ENCODE data around the gene ZMIZ2.
A peak's percentile ranks its signal among the peaks of the same experiment; 100 is the strongest.
"Not testable (repeated sequence)": the region's sequence is repeated elsewhere in the genome, so short reads cannot be mapped to it uniquely, and the experiment has no call there.

ZMIZ2 gene, protein sequence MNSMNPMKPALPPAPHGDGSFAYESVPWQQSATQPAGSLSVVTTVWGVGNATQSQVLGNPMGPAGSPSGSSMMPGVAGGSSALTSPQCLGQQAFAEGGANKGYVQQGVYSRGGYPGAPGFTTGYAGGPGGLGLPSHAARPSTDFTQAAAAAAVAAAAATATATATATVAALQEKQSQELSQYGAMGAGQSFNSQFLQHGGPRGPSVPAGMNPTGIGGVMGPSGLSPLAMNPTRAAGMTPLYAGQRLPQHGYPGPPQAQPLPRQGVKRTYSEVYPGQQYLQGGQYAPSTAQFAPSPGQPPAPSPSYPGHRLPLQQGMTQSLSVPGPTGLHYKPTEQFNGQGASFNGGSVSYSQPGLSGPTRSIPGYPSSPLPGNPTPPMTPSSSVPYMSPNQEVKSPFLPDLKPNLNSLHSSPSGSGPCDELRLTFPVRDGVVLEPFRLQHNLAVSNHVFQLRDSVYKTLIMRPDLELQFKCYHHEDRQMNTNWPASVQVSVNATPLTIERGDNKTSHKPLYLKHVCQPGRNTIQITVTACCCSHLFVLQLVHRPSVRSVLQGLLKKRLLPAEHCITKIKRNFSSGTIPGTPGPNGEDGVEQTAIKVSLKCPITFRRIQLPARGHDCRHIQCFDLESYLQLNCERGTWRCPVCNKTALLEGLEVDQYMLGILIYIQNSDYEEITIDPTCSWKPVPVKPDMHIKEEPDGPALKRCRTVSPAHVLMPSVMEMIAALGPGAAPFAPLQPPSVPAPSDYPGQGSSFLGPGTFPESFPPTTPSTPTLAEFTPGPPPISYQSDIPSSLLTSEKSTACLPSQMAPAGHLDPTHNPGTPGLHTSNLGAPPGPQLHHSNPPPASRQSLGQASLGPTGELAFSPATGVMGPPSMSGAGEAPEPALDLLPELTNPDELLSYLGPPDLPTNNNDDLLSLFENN

GRCh38 chr7:44748045-44748947 is at the start of gene ZMIZ2:
ZMIZ2 (plus strand) TSS chr7:44748847; CDS start chr7:44756250, 7,403 bp downstream.
- peak; percentile 88 for DNase-seq

GRCh38 chr7:44699598-44699997 is 49.0 kb upstream of the ZMIZ2 start:
- not testable (repeated sequence) for DNase-seq

DNA sequence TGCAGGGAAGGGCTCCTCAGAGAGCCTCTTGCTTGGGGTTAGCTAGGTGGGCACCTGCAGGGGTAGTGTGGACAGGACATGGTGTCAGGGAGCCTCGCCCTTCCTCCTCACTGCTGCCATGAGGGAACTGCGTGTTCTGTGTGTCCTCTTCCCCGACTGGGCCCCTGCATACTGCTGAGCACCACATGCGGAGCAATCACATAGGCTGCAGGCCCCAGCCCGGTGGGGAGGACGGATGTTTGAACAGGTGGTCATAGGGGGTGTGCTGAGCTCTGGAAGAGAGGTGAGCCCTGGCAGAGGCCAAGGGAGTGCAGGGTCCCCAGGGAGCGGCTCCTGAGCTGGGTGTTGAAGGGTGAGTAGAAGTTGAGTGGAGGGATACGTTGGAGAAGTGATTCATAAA is 48.3 kb upstream of the ZMIZ2 start:
- DNase-seq = no peak

GRCh38 chr7:44703391-44703790 is 45.3 kb upstream of the ZMIZ2 start:
- not testable (repeated sequence) for DNase-seq

DNA sequence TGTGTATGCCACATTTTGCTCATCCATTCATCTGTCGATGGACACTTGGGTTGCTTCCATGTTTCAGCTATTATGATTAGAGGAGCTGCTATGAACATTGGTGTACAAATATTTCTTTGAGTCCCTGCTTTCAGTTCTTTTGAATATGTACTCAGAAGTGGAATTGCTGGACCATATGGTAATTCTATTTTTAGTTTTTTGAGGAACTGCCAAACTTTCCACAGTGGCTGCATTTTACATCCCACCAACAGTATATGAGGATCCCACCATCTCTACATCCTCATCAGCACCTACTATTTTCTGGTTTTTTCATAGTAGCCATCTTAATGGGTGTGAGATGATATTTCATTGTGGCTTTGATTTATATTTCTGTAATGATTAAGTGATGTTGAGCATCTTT is 44.7 kb upstream of the ZMIZ2 start:
- DNase-seq = no peak

DNA sequence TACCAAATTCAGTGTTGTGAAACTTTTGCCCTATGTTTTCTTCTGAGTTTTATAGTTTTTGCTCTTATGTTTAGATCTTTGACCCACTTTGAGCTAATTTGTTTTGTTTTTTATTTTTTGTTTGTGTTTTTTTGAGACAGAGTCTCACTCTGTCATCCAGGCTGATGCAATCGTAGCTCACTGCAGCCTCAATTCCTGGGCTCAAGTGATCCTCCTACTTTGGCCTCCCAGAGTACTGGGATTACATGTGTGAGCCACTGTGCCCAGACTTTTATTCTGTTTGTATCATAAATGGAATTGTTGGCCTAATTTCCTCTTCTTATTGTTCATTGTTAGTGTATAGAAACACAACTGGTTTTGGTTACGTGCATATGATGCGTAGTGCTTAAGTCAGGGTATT is 43.2 kb upstream of the ZMIZ2 start:
- no peak for DNase-seq

DNA sequence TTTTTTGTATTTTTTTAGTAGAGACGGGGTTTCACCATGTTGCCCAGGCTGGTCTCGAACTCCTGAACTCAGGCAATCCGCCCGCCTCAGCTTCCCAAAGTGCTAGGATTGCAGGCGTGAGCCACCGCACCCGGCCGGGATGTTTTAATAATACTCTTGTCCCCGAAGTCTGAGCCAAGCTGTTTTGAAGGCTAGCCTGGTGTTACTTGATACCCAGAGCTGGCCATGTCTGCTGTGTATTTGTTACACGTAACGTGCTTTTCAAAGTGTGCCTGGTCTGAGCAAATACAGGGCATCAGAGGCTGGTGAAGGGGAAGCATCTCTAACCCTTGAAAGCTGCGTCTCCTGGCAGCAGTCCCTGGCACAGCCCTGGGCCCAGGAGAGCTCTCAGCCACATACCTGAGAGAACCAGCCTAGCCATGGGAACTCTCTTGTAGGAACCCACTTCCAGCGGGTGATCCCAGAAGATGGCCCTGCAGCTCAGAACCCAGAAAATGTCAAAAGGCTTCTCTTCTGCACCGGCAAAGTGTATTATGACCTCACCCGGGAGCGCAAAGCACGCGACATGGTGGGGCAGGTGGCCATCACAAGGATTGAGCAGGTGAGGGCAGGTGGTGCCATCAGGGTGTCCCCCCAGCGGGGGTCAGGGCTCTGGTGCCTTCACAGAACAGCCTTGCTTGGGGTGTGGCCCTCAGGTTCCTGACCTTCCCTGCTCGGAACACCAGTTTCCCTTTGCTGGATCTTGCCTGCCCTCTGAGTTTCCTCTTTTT is 41.7 kb upstream of the ZMIZ2 start:
- DNase-seq = no peak

DNA sequence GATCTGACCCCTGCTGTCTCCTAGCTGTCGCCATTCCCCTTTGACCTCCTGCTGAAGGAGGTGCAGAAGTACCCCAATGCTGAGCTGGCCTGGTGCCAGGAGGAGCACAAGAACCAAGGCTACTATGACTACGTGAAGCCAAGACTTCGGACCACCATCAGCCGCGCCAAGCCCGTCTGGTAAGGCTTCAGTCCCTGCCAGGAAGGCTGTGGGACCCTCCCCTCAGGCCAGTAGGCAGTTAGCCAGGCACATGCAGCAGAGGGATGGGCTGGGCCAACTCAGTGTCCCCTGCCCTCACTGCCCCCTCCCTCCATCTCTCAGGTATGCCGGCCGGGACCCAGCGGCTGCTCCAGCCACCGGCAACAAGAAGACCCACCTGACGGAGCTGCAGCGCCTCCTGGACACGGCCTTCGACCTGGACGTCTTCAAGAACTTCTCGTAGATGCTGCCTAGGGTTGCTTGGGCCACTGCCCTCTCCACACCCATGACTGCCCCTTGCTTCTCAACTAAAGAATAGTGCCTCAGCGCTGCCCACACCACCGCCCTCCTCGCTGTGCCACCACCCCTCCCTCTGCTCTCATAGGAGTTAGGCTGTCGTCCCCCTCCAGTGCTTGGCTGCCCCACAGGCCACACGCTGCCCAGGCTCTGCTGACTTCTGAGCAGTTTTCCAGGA is 41.0 kb upstream of the ZMIZ2 start:
- DNase-seq = no peak

DNA sequence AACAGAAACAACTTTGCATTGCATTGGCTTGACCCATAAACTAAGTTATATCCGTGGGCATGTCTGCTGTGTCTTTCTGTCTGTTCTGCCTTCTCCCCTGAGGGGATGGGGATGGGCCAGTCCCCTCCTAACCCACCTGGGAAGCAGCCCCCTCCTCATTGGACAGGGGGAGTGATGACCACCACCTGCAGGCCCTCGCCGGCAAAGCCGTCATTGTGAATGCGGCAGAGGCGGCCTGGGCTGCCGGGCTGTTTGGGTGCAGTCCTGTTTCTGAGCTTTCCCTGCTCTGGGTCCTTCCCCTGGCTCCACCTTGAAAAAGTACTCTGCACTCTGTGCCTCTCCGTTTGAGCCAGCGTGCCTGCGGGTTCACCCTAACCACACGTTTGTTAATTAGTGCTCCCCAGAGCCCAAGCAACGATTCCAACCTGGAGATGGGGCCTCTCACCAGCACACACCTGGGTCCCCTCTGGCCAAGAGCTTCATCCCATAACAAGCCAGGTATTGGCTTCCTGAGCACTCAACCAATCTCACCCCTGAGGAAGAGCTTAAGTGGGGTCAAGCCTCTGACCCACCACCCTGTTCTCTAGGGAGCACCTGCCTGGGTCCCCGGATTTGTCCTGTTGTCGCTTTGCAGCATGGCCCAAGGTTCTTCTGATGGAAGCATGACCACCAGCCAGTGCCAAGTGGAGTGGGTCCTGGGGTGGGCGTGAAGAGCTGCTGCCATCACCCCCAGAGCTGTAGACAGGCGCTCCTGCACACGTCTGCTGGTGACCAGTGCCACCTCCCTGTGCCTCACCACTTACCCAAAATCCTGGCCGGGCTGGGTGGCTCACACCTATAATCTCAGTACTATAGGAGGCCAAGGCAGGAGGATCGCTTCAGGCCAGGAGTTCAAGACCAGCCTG is 39.4 kb upstream of the ZMIZ2 start:
- no peak for DNase-seq

DNA sequence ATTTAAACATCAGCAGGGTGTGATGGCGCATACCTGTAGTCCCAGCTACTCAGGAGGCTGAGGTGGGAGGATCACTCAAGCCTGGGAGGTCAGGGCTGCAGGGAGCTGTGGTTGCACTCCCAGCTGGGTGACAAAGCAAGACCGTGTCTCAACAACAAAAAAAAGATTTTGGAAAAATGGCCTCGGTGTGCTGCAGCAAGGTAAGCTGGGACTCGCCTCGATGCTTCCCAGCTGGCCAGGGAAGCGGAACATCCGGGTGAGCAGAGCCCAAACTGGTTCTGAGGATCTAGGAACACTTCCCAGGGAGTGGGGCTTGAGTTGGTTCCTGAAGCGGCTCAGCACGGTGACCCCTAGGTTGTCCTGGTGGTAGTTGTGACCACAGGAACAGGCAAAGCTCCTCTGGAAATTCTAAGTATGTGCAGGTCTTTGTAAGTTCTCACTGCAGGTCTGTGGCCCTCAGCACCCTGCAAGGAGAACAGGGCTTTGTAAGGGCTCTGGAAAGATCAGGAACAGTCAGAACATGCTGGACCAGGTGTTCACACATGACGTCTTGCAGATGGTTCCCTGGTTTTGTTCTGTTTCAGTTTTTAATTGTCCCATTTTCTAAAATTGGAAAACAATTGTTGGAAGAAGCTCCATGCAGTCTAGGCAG is 38.6 kb upstream of the ZMIZ2 start:
- DNase-seq = no peak

GRCh38 chr7:44711528-44711927 is 37.1 kb upstream of the ZMIZ2 start:
- no peak for DNase-seq

- DNase-seq = no peak
These were observed 36.6 kb upstream of the ZMIZ2 start for GRCh38 chr7:44712012-44712411.

- DNase-seq = no peak
These were observed 35.5 kb upstream of the ZMIZ2 start for GRCh38 chr7:44713141-44713540.

GRCh38 chr7:44713680-44714335 is 34.8 kb upstream of the ZMIZ2 start:
- DNase-seq = no peak

GRCh38 chr7:44716205-44716604 is 32.4 kb upstream of the ZMIZ2 start:
- DNase-seq = no peak

DNA sequence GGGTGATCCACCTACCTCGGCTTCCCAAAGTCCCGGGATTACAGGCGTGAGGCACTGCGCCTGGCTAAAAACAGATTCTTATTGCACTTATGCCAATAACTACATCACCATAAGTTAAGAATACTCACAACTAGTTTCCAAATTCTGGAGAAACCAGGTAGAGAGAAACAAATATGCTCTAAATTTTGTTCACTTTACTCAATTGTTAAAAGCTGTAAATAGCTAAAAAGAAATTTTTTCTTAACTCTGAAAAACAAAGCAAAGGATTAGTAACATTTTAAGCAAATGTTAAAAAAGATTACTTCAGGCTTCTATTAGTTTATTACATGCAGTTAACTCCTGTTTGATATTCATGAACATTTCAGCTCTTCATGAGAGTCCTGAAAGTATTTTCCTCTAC is 28.3 kb upstream of the ZMIZ2 start:
- DNase-seq = no peak

- no peak for DNase-seq
These were observed 24.4 kb upstream of the ZMIZ2 start for GRCh38 chr7:44724276-44724675.

DNA sequence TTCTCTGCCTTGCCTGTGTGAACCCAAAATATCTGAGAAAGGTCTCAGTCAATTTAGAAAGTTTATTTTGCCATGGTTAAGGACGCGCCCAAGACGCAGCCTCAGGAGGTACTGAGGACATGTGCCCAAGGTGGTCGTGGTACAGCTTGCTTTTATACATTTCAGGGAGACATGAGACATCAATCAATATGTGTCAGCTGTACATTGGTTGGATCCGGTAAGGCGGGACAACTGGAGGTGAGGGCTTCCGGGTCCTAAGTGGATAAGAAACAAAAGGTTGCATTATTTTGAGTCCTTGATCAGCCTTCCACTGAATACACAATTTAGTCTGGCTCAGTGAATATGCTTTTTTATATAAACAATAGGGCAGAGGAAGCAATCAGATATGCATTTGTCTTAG is 22.4 kb upstream of the ZMIZ2 start:
- not testable (repeated sequence) for DNase-seq

Data from COR-L47 (cell line).